ENCODE results near the gene SPTBN1. TPM values are rescaled to one million over a fixed set of nuclear protein-coding genes. Genes with fewer than 3 reads are reported as not detected.

Gene SPTBN1
- total and polyA plus RNA-seq, 2 of the 13 experiments (the other 11 are each of a cell fraction or from before 2014, with no cell fraction given): 123 to 299 TPM

- TF ChIP-seq SRF (IDR thresholded peaks at IDR 0.05; ENCODE audit: low read depth, low read length) (no peak), ZNF597 (CRISPR knock-in tag; IDR thresholded peaks at IDR 0.05) (no peak), ZNF615 (CRISPR knock-in tag; IDR thresholded peaks at IDR 0.05; ENCODE audit: borderline replicate concordance) (no peak; the same call in 1 of the 2 replicates), JUN (CRISPR knock-in tag; IDR thresholded peaks at IDR 0.05) (no peak), ZNF362 (CRISPR knock-in tag; IDR thresholded peaks at IDR 0.05; ENCODE audit: borderline replicate concordance) (peak; percentile 13; the same call in 1 of the 2 replicates), MZF1 (CRISPR knock-in tag; IDR thresholded peaks at IDR 0.05; ENCODE audit: borderline replicate concordance) (no peak), HHEX (CRISPR knock-in tag; IDR thresholded peaks at IDR 0.05) (no peak), ZNF552 (CRISPR knock-in tag; IDR thresholded peaks at IDR 0.05; ENCODE audit: borderline replicate concordance) (no peak), SCMH1 (CRISPR knock-in tag; IDR thresholded peaks at IDR 0.05; ENCODE audit: borderline replicate concordance) (no peak), ZNF512B (CRISPR knock-in tag; IDR thresholded peaks at IDR 0.05; ENCODE audit: borderline replicate concordance) (peak; percentile 33), TOPORS (CRISPR knock-in tag; IDR thresholded peaks at IDR 0.05) (no peak; the same call in none of the 2 replicates), ZNF44 (CRISPR knock-in tag; IDR thresholded peaks at IDR 0.05) (no peak), ZNF510 (CRISPR knock-in tag; IDR thresholded peaks at IDR 0.05; ENCODE audit: low read depth) (no peak), ZFYVE20 (CRISPR knock-in tag; IDR thresholded peaks at IDR 0.05; ENCODE audit: borderline replicate concordance, low read depth) (no peak), HMGXB4 (CRISPR knock-in tag; IDR thresholded peaks at IDR 0.05; ENCODE audit: borderline replicate concordance in 1 of 2, low read depth in 1 of 2) (peak in 1 of 2 experiments; percentile 79; a peak in 3 of 4 replicates), TIGD3 (CRISPR knock-in tag; IDR thresholded peaks at IDR 0.05; ENCODE audit: borderline replicate concordance) (no peak; the same call in 1 of the 2 replicates), CREB1 (IDR thresholded peaks at IDR 0.05) (no peak), CREB1 (CRISPR knock-in tag; IDR thresholded peaks at IDR 0.05) (no peak)
These were observed at the start of gene SPTBN1 (continued) for GRCh38 chr2:54455563-54456361.
